Heart left ventricle (tissue), 13 donors: ENCODE data around the gene PSMC5.

Experiments used
- CTCF ChIP-seq, 12 donors: fragments of 200-600 bp; sonication (generic) in 4 of 12; IDR thresholded peaks; one replicate each; pipeline versions ENCODE4 v1.5.0 to v1.8.0; 2018 to 2022; ENCODE audit warnings: antibody characterized with exemption in 12 of 12, mild to moderate bottlenecking in 5 of 12
- POLR2A ChIP-seq, 2 donors: fragments of 450-650 bp; IDR thresholded peaks; one replicate each; pipeline ENCODE4 v1.6.1; 2017; ENCODE audit warnings: antibody characterized with exemption in 2 of 2, mild to moderate bottlenecking in 2 of 2, moderate library complexity in 2 of 2
- donor health status: ischemic (EF 13 %, LVEDD 7.1; RV severe dilation, severe dysfunction).
- donor health status: DM: no; HTN: yes; CAD: no.
- donor health status: DM: no; HTN: no; CAD: no.
- donor health status: ischemic (EF 25% LVEDD 6.9; RV normal size, moderate dysfunction).
- donor health status: ischemic (EF 25% LVEDD 5.7; RV mildly dilated, moderate dysfunction).
- donor health status: ischemic (EF 35%, LVEDD 5.7; RV mildly dilated, moderate dysfunction).
- donor health status: nonischemic (EF 11% LVEDD 7.7; RV severe dilation, severe dysfunction).
- donor health status: DM: yes; HTN: yes; CAD: no.
- donor health status: PGD.
- donor health status: ischemic (EF 29% LVEDD 5.4; RV normal size, mild dysfunction).
- donor health status: nonischemic (EF 23%, LVEDD 6.1; RV moderate dilation, normal function).

DNA sequence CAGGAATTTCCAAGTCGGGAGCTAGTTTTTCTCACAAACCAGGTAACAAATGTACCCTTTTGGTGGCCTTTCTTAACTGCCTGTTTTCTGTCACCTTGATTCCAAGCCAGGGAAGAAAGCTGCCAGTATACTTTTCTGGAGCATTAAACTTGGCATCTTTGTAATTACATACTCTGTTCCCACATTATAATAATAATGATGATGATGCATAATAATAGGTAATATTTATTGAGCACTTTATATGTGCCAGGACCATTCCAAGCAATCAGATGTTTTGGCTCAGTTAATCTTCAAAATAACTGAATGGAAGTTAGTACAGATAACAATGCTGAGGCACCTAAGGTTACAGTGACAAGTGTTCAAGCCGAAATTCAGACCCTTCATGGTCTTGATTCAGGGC is 11.1 kb upstream of the PSMC5 start:
- TF ChIP-seq CTCF (IDR thresholded peaks at IDR 0.05) (no peak), POLR2A (IDR thresholded peaks at IDR 0.05) (no peak)
